ENCODE results near the gene SLC51B.

DNA sequence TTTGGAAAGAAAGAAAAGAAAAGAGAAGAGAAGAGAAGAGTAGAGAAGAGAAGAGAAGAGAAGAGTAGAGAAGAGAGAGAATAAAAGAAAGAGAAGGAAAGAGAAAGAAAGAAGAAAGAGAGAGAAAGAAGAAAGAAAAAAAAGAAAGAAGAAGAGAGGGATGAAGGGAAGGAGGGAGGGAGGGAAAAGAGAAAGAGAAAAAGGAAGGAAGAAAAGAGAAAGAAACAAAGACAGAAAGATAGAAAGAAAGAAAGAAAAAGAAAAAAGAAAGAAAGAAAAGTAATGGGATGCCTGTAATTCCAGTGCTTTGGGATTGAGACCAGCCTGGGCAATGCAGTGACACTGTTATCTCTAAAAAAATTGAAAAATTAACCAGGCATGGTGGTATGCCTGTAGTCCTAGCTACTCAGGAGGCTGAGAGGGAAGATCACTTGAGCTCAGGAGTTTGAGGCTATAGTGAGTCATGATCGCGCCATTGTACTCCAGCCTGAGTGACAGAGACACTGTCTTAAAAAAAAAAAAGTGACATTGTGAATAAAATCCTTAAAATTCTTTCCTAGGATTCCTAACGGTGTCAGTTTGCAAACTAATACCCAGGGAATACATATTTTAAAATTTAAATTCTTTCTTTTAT, 20.9 kb downstream of the SLC51B start:
- no peak for TF ChIP-seq POLR2AphosphoS5 (IDR thresholded peaks at IDR 0.05; ENCODE audit: low read depth, low read length)
- TF ChIP-seq, protein P1, sequence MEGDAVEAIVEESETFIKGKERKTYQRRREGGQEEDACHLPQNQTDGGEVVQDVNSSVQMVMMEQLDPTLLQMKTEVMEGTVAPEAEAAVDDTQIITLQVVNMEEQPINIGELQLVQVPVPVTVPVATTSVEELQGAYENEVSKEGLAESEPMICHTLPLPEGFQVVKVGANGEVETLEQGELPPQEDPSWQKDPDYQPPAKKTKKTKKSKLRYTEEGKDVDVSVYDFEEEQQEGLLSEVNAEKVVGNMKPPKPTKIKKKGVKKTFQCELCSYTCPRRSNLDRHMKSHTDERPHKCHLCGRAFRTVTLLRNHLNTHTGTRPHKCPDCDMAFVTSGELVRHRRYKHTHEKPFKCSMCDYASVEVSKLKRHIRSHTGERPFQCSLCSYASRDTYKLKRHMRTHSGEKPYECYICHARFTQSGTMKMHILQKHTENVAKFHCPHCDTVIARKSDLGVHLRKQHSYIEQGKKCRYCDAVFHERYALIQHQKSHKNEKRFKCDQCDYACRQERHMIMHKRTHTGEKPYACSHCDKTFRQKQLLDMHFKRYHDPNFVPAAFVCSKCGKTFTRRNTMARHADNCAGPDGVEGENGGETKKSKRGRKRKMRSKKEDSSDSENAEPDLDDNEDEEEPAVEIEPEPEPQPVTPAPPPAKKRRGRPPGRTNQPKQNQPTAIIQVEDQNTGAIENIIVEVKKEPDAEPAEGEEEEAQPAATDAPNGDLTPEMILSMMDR (IDR thresholded peaks at IDR 0.05): no peak
- TF ChIP-seq EP300 (IDR thresholded peaks at IDR 0.05; ENCODE audit: borderline replicate concordance in 1 of 2, low read depth in 1 of 2, low read length in 1 of 2): no peak
- TF ChIP-seq, protein P2, sequence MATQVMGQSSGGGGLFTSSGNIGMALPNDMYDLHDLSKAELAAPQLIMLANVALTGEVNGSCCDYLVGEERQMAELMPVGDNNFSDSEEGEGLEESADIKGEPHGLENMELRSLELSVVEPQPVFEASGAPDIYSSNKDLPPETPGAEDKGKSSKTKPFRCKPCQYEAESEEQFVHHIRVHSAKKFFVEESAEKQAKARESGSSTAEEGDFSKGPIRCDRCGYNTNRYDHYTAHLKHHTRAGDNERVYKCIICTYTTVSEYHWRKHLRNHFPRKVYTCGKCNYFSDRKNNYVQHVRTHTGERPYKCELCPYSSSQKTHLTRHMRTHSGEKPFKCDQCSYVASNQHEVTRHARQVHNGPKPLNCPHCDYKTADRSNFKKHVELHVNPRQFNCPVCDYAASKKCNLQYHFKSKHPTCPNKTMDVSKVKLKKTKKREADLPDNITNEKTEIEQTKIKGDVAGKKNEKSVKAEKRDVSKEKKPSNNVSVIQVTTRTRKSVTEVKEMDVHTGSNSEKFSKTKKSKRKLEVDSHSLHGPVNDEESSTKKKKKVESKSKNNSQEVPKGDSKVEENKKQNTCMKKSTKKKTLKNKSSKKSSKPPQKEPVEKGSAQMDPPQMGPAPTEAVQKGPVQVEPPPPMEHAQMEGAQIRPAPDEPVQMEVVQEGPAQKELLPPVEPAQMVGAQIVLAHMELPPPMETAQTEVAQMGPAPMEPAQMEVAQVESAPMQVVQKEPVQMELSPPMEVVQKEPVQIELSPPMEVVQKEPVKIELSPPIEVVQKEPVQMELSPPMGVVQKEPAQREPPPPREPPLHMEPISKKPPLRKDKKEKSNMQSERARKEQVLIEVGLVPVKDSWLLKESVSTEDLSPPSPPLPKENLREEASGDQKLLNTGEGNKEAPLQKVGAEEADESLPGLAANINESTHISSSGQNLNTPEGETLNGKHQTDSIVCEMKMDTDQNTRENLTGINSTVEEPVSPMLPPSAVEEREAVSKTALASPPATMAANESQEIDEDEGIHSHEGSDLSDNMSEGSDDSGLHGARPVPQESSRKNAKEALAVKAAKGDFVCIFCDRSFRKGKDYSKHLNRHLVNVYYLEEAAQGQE (IDR thresholded peaks at IDR 0.05; ENCODE audit: low read depth, low read length): no peak
- no peak for TF ChIP-seq SMC3 (IDR thresholded peaks at IDR 0.05; ENCODE audit: low read depth, low read length)
- no peak for TF ChIP-seq RAD21 (IDR thresholded peaks at IDR 0.05; ENCODE audit: low read length)
- no peak for TF ChIP-seq JUND (IDR thresholded peaks at IDR 0.05)
- no peak for TF ChIP-seq GABPA (IDR thresholded peaks at IDR 0.05; ENCODE audit: low read depth)

All from SK-N-SH (cell line).